Right atrium auricular region (tissue), 2 donors: Measurements from ENCODE around the gene XXYLT1. TPM values are rescaled to one million over a fixed set of nuclear protein-coding genes. Genes with fewer than 3 reads are reported as not detected.
"Not testable (repeated sequence)": the region's sequence is repeated elsewhere in the genome, so short reads cannot be mapped to it uniquely, and the experiment has no call there.

Experiments used
- DNase-seq: peaks from one replicate; pipeline ENCODE4 v3.0.0-alpha.2; 2019; ENCODE audit warnings: low spot score
- H3K27ac ChIP-seq, 2 donors: fragments of 200-600 bp; sonication (generic); 1 replicate in 1 of 2; 2 replicates in 1 of 2; pipeline ENCODE4 v1.5.1; 2016 to 2019
- H3K27me3 ChIP-seq, 2 donors: fragments of 200-600 bp; sonication (generic); one replicate each; pipeline versions ENCODE4 v1.5.1 to v1.6.0; 2017 to 2019
- H3K36me3 ChIP-seq: fragments of 200-600 bp; sonication (generic); one replicate; pipeline ENCODE4 v1.5.1; 2016
- H3K4me1 ChIP-seq, 2 donors: fragments of 200-600 bp; sonication (generic); one replicate each; pipeline versions ENCODE4 v1.5.1 to v1.6.0; 2017 to 2019
- H3K4me3 ChIP-seq, 2 donors: fragments of 200-600 bp; sonication (generic); 1 replicate in 1 of 2; 2 replicates in 1 of 2; pipeline ENCODE4 v1.5.1; 2017 to 2019; ENCODE audit warnings: mild to moderate bottlenecking in 1 of 2, moderate library complexity in 1 of 2
- H3K9me3 ChIP-seq, 2 donors: fragments of 200-600 bp; sonication (generic); one replicate each; pipeline ENCODE4 v1.5.1; 2019
- CTCF ChIP-seq, 2 donors: fragments of 200-600 bp; sonication (generic); IDR thresholded peaks; one replicate each; pipeline ENCODE4 v1.5.1; 2019; ENCODE audit warnings: antibody characterized with exemption in 2 of 2
- total RNA-seq, 2 donors: library from RNA; depleted of rRNA; stranded (reverse); fragments of >200 nt; gene quantifications; one replicate each; pipeline ENCODE4 v1.1.0, GENCODE V29; 2016

The XXYLT1 gene
- total RNA-seq, 2 donors from 2014 or later, result 4.6 to 6.7 TPM

- Histone ChIP-seq H3K4me3 (no peak overlapping the region), H3K36me3 (no peaks in the 10 kb centered on the region), H3K27me3 (no peaks in the 10 kb centered on the region), H3K9me3 (no peaks in the 10 kb centered on the region), H3K4me1 (peaks cover 0 to 32% of the 10 kb centered on the region in 2 donors), H3K27ac (no peak overlapping the region)
- TF ChIP-seq CTCF (IDR thresholded peaks at IDR 0.05), result no peak
- no peak for DNase-seq
These were observed 34.7 kb downstream of the XXYLT1 start for GRCh38 chr3:195236076-195236798.

- no peak for DNase-seq
- Histone ChIP-seq H3K4me1 (no peaks in the 10 kb centered on the region), H3K27ac (no peak overlapping the region), H3K9me3 (no peaks in the 10 kb centered on the region), H3K27me3 (no peaks in the 10 kb centered on the region), H3K36me3 (no peaks in the 10 kb centered on the region), H3K4me3 (no peak overlapping the region)
- no peak for TF ChIP-seq CTCF (IDR thresholded peaks at IDR 0.05)
These were observed 40.7 kb downstream of the XXYLT1 start for GRCh38 chr3:195230244-195230643.

GRCh38 chr3:195228886-195229285, 42.1 kb downstream of the XXYLT1 start:
- peak; percentile 43 for DNase-seq
- not testable (repeated sequence) for H3K27ac ChIP-seq, H3K9me3 ChIP-seq, H3K27me3 ChIP-seq, H3K4me1 ChIP-seq, H3K4me3 ChIP-seq, H3K36me3 ChIP-seq

GRCh38 chr3:195227871-195228270, 43.1 kb downstream of the XXYLT1 start:
- no peak for TF ChIP-seq CTCF (IDR thresholded peaks at IDR 0.05)
- DNase-seq, result peak; percentile 46
- H3K4me1 ChIP-seq, result peaks cover 0 to 15% of the 10 kb centered on the region in 2 donors
- H3K9me3 ChIP-seq, result no peaks in the 10 kb centered on the region
- H3K27ac ChIP-seq, result no peak overlapping the region
- H3K36me3 ChIP-seq, result no peaks in the 10 kb centered on the region
- no peak overlapping the region for H3K4me3 ChIP-seq
- H3K27me3 ChIP-seq, result no peaks in the 10 kb centered on the region

GRCh38 chr3:195226900-195227447, 44.0 kb downstream of the XXYLT1 start:
- Histone ChIP-seq H3K9me3 (no peaks in the 10 kb centered on the region), H3K27ac (no peak overlapping the region), H3K27me3 (no peaks in the 10 kb centered on the region), H3K36me3 (no peaks in the 10 kb centered on the region), H3K4me1 (peaks cover 0 to 22% of the 10 kb centered on the region in 2 donors), H3K4me3 (no peak overlapping the region)
- DNase-seq, result peak; percentile 55
- peak in 1 of 2 donors; percentile 39 for TF ChIP-seq CTCF (IDR thresholded peaks at IDR 0.05)

- TF ChIP-seq CTCF (IDR thresholded peaks at IDR 0.05), result no peak
- H3K9me3 ChIP-seq, result no peaks in the 10 kb centered on the region
- peaks cover 0 to 28% of the 10 kb centered on the region in 2 donors for H3K4me1 ChIP-seq
- no peaks in the 10 kb centered on the region for H3K36me3 ChIP-seq
- no peaks in the 10 kb centered on the region for H3K27me3 ChIP-seq
- no peak overlapping the region for H3K27ac ChIP-seq
- H3K4me3 ChIP-seq, result no peak overlapping the region
- DNase-seq, result peak; percentile 34
These were observed 44.5 kb downstream of the XXYLT1 start for GRCh38 chr3:195226445-195226844.
